Measurements from ENCODE around the gene RAB30.

Gene RAB30

DNA sequence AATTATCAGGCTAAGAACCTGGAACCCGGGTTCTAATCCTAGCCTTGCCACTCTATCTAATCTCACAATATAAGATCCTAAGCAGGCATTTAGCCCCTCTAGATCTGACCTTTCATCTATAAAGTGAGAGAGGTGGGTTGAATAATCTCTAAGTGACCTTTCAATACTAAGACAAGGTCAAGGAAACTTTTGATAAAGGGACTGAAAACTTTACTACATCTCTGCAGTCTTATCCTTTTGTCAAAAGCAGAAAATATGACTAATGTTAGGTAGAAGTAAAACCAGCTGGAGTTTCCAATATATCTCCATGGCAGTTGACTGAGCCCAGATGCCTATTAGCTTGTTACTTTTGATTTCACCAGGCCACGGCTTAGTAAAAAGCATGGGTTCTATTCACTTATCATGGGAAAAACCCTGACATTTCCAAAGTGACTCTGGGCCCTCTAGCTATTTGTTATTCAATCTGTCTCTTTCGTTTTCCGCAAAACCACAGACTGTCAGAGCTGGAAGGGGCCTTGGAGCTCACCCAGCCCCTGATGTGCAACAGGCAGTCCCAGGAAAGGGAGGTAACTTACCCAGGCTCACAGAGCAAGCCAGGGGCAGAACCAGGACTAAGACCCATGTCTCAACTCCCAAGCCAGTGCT lies 75.8 kb downstream of the RAB30 start:
- H3K4me3 ChIP-seq (ENCODE audit: control insufficient read depth, low read depth, low read length), result no peak overlapping the region
- TF ChIP-seq, protein P1, sequence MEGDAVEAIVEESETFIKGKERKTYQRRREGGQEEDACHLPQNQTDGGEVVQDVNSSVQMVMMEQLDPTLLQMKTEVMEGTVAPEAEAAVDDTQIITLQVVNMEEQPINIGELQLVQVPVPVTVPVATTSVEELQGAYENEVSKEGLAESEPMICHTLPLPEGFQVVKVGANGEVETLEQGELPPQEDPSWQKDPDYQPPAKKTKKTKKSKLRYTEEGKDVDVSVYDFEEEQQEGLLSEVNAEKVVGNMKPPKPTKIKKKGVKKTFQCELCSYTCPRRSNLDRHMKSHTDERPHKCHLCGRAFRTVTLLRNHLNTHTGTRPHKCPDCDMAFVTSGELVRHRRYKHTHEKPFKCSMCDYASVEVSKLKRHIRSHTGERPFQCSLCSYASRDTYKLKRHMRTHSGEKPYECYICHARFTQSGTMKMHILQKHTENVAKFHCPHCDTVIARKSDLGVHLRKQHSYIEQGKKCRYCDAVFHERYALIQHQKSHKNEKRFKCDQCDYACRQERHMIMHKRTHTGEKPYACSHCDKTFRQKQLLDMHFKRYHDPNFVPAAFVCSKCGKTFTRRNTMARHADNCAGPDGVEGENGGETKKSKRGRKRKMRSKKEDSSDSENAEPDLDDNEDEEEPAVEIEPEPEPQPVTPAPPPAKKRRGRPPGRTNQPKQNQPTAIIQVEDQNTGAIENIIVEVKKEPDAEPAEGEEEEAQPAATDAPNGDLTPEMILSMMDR (IDR thresholded peaks at IDR 0.05; ENCODE audit: control insufficient read depth, insufficient read depth, low read depth, low read length, missing control alignments), result no peak
- DNase-seq (ENCODE audit: low read depth), result peak; percentile 67

DNA sequence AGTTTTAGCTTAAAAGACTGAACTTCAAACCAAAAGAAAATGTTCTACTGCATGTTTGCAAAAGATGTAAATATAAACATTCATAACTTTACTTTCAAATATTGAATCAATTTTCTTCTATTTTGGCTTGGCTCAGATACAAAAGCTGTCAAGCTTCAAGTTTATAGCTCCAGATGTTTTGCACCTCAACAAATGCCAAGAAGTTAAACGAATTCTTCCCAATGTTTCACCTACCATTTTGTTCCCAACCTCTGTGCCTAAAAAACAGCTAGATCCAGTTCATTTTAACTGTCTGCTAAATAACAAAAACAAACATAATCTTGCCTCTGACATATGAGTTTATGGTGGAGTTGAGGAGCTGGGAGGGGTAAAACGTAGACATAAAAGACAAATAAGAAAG lies 76.5 kb downstream of the RAB30 start:
- TF ChIP-seq, protein P1 (IDR thresholded peaks at IDR 0.05; ENCODE audit: control insufficient read depth, insufficient read depth, low read depth, low read length, missing control alignments), result no peak
- H3K4me3 ChIP-seq (ENCODE audit: control insufficient read depth, low read depth, low read length), result no peak overlapping the region
- DNase-seq (ENCODE audit: low read depth), result no peak

DNA sequence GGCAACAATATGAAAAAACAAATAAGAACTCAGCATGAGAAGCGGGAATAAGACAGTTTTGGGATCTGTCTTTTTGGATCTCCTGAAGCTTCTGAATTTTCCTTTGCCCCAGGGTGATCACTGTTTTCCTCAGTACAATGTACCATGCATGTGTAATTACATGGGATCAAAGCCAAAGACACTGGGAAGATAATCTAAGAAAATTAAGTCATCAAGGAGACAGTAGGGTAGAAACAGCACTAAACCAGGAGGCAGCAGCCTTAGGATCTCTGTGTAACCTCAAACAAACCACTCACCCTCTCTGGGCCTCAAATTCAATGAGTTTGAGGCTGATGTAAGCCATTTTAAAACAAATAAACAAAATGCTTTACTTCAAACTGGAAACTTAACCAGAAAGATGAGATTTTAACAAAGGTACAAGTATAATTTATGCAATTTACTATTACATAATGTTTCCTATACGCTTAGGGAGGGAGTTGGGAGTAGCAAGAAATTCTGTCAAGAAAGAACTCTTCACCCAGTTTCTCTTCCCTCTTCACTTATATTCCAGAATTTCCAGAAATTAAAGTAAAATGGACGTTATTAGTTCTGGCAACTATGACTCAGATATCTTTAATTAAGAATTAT lies 77.0 kb downstream of the RAB30 start:
- TF ChIP-seq, protein P1 (IDR thresholded peaks at IDR 0.05; ENCODE audit: control insufficient read depth, insufficient read depth, low read depth, low read length, missing control alignments), result no peak
- H3K4me3 ChIP-seq (ENCODE audit: control insufficient read depth, low read depth, low read length), result no peak overlapping the region
- no peak for DNase-seq (ENCODE audit: low read depth)

DNA sequence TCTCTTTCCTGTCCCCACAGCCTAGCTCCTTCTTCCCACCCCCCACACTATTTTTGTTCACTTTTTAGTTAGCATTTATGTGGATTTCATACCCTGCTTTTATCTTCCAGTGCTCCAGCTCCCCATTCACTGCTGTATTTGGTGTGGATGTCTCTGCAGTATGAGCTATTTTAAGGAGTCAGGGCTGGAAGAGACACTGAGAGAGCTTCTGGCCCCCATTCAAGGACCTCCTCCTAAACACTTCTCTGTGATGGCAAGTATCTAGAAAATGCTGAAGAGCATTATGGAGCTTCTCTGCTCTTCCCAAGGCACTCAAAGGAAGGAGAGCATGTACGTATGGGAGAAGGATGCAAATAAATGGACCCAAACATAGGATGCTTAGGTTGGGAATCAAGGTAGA lies 79.5 kb downstream of the RAB30 start:
- H3K4me3 ChIP-seq (ENCODE audit: control insufficient read depth, low read depth, low read length), result no peak overlapping the region
- TF ChIP-seq, protein P1 (IDR thresholded peaks at IDR 0.05; ENCODE audit: control insufficient read depth, insufficient read depth, low read depth, low read length, missing control alignments), result no peak
- DNase-seq (ENCODE audit: low read depth), result no peak

DNA sequence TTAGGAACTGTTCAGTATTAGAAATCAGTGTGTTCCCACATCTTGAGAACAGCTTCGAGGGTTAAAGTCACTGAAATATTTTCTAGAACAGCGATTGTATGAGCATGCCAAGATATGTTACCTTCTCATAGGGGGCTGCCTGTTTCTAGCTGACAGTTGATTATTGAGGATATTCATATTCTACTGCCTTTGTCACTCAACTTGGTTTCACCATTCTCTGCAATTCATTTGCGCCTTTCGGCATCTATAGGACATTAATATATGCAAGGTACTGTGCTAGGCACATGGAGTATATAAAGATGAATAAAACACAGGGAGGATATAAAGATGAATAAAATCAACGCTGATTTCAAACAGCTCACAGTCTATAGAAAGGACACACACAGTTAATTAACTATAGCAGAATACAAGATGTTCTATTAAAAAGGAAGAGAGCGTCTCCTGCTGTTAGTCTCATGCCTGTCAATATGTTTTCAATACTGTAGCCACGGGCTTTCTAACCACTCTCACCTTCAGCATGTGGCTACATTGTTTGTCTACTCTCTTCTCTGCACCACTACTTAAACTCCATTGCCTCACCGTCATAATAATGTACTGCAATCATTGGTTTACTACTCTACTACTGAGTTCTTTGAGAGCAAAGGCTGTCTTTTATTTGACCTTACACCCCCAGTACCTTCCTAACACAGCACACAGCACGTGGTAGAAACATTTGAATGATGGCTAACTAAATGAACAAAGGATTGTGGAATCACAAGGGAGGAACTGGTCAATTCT lies 81.9 kb downstream of the RAB30 start:
- TF ChIP-seq, protein P1 (IDR thresholded peaks at IDR 0.05; ENCODE audit: control insufficient read depth, insufficient read depth, low read depth, low read length, missing control alignments), result no peak
- H3K4me3 ChIP-seq (ENCODE audit: control insufficient read depth, low read depth, low read length), result no peak overlapping the region
- DNase-seq (ENCODE audit: low read depth), result no peak

DNA sequence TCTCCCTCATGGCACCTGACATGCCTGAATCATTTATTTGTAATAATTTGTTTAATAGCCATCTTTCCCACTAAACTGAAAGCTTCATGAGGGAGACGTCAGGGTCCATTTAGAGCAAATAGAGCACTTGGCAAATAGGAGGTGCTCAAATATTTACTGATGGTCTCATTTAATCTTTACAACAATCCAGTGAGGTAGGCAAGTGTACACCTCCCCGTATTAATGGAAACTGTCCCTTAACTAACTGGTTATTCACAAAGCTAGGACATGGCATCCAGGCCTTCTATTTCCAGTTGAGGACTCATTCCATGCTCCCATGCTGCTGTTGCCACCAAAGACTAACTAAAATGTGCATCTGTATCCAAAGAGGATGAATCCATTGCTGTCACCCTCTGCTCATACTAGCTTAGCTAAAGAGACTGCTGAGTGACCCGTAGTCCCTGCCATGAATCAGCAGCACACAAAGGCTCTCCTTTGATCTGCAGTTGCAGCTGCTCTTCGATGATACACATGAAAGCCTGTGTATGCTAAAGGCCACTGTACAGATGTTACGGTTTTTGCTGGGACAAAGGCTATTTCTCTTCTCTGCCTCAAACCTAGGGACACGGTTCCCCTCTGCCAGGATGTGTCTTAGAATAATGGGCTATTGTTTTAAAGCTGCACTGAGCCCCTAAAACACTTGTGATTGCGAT lies 82.6 kb downstream of the RAB30 start:
- TF ChIP-seq, protein P1 (IDR thresholded peaks at IDR 0.05; ENCODE audit: control insufficient read depth, insufficient read depth, low read depth, low read length, missing control alignments), result no peak
- no peak overlapping the region for H3K4me3 ChIP-seq (ENCODE audit: control insufficient read depth, low read depth, low read length)
- DNase-seq (ENCODE audit: low read depth), result no peak

Measured in AG09309 (cell line).